Lung (tissue), 12 donors: ENCODE data around the gene TGFB2. TPM values are rescaled to one million over a fixed set of nuclear protein-coding genes. Genes with fewer than 3 reads are reported as not detected.

Experiments
- ATAC-seq: fragments of 200-7000 bp; cut with Tn5 transposase; one replicate; pipeline ENCODE4 v1.9.1; 2020; ENCODE audit warnings: moderate number of reproducible peaks; ENCODE audit not compliant: insufficient read depth, low FRiP score
- DNase-seq, 3 donors: peaks; one replicate each; pipeline ENCODE4 v3.0.0-alpha.2; 2013 to 2017
- H3K27ac ChIP-seq, 2 donors: one replicate each; pipeline ENCODE4 v1.5.1; 2013; ENCODE audit warnings: mild to moderate bottlenecking in 2 of 2, moderate library complexity in 2 of 2, control low read depth in 1 of 2, inconsistent platforms in 1 of 2, low read depth in 1 of 2, low read length in 1 of 2
- H3K27me3 ChIP-seq, 3 donors: one replicate each; pipeline ENCODE4 v1.5.1; 2013; ENCODE audit warnings: low read length in 2 of 3; ENCODE audit not compliant: control insufficient read depth in 3 of 3, insufficient read depth in 3 of 3
- H3K36me3 ChIP-seq, 4 donors: one replicate each; pipeline ENCODE4 v1.5.1; 2013; ENCODE audit warnings: low read length in 4 of 4, mild to moderate bottlenecking in 1 of 4, moderate library complexity in 1 of 4; ENCODE audit not compliant: control insufficient read depth in 4 of 4, insufficient read depth in 4 of 4
- H3K4me1 ChIP-seq, 5 donors: one replicate each; pipeline ENCODE4 v1.5.1; 2013; ENCODE audit warnings: low read length in 5 of 5, mild to moderate bottlenecking in 2 of 5, moderate library complexity in 1 of 5; ENCODE audit not compliant: control insufficient read depth in 5 of 5, insufficient read depth in 5 of 5
- H3K4me3 ChIP-seq: one replicate; pipeline ENCODE4 v1.5.1; 2013; ENCODE audit warnings: mild to moderate bottlenecking, control low read depth, moderate library complexity
- H3K9ac ChIP-seq, 2 donors: one replicate each; pipeline ENCODE4 v1.5.1; 2013; ENCODE audit warnings: low read length in 2 of 2, control low read depth in 1 of 2; ENCODE audit not compliant: insufficient read depth in 1 of 2
- H3K9me3 ChIP-seq, 4 donors: one replicate each; pipeline ENCODE4 v1.5.1; 2013; ENCODE audit warnings: low read length in 3 of 4, mild to moderate bottlenecking in 1 of 4, moderate library complexity in 1 of 4; ENCODE audit not compliant: control insufficient read depth in 4 of 4, insufficient read depth in 3 of 4
- CTCF ChIP-seq: IDR thresholded peaks from 2 replicates; pipeline ENCODE4 v1.5.1; 2012; ENCODE audit warnings: mild to moderate bottlenecking; ENCODE audit errors: control extremely low read depth, extremely low read depth
- WGBS, 2 donors: extraction: QIAGEN DNeasy Blood & Tissue Kit; methylation state at CpG; one replicate each; pipeline ENCODE4 v1.1.7; 2013; 5-methylcytosine and 5-hydroxymethylcytosine counted together
- polyA plus RNA-seq, 2 donors: library from polyadenylated mRNA; stranded (reverse); fragments of 200-250 nt; gene quantifications; one replicate each; pipeline ENCODE4 v1.2.1, GENCODE V29; 2013
- total RNA-seq, 2 donors: library from RNA; depleted of rRNA in 1 of 2; stranded (reverse); fragments of >200 nt in 1 of 2; gene quantifications; one replicate each; pipeline ENCODE4 v1.2.1, GENCODE V29; 2014 to 2021
- donor health status: control.
- donor health status: control.
- donor health status: Bipolar disorder and iron deficiency.
- donor health status: healthy.
- donor health status: DM: yes; HTN: yes; CAD: no.

TGFB2 gene
- total and polyA plus RNA-seq, 4 donors = 1.9 to 53.7 (median 3.8) TPM

- 77 to 85% methylated on average over 4 of the region's 4 CpGs for WGBS, 2 donors
- Histone ChIP-seq H3K9ac (no peak overlapping the region), H3K27ac (no peak overlapping the region), H3K27me3 (no peaks in the 10 kb centered on the region), H3K4me1 (peaks cover 2 to 33% (median 12%) of the 10 kb centered on the region in 5 donors), H3K4me3 (no peak overlapping the region), H3K9me3 (no peaks in the 10 kb centered on the region), H3K36me3 (peaks cover 0 to 4% (median 1%) of the 10 kb centered on the region in 4 donors)
- TF ChIP-seq CTCF = no peak
- no peak for DNase-seq
- ATAC-seq = no peak
Observed at GRCh38 chr1:218355278-218355677, 10.1 kb downstream of the TGFB2 start.

- peaks cover 0 to 4% (median 1%) of the 10 kb centered on the region in 4 donors for H3K36me3 ChIP-seq
- H3K9me3 ChIP-seq = no peaks in the 10 kb centered on the region
- DNase-seq (peak in 1 of 3 donors; percentile 21), ATAC-seq (no peak)
- TF ChIP-seq CTCF = no peak
- 71 to 76% methylated on average over 10 of the region's 10 CpGs for WGBS, 2 donors
- peaks cover 3 to 26% (median 16%) of the 10 kb centered on the region in 5 donors for H3K4me1 ChIP-seq
- no peaks in the 10 kb centered on the region for H3K27me3 ChIP-seq
- no peak overlapping the region for H3K4me3 ChIP-seq
- H3K27ac ChIP-seq = no peak overlapping the region
- no peak overlapping the region for H3K9ac ChIP-seq
Observed at GRCh38 chr1:218357211-218357892, 12.2 kb downstream of the TGFB2 start.

- no peak overlapping the region for H3K9ac ChIP-seq
- H3K27ac ChIP-seq = no peak overlapping the region
- no peak for TF ChIP-seq CTCF
- H3K4me1 ChIP-seq = peaks cover 3 to 24% (median 12%) of the 10 kb centered on the region in 5 donors
- H3K27me3 ChIP-seq = no peaks in the 10 kb centered on the region
- no peaks in the 10 kb centered on the region for H3K9me3 ChIP-seq
- H3K36me3 ChIP-seq = peaks cover 0 to 3% (median 0%) of the 10 kb centered on the region in 4 donors
- WGBS, 2 donors = 48 to 56% methylated on average over 3 of the region's 3 CpGs
- ATAC-seq = no peak
- DNase-seq = peak in 1 of 3 donors; percentile 17
- H3K4me3 ChIP-seq = no peak overlapping the region
Observed at GRCh38 chr1:218357893-218358232, 12.7 kb downstream of the TGFB2 start.
